Measurements from ENCODE around the gene SGCD.

- TF ChIP-seq CTCF (conservative IDR thresholded peaks at IDR 0.05) (no peak), ZFX (IDR thresholded peaks at IDR 0.05) (no peak)
Observed at GRCh38 chr5:156623381-156624040, 296.5 kb downstream of the SGCD start.

All from C4-2B (cell line).